ENCODE measurements around the gene OR8B8. TPM values are rescaled to one million over a fixed set of nuclear protein-coding genes. Genes with fewer than 3 reads are reported as not detected.

Gene OR8B8
- total RNA-seq, 1 experiment from 2014 or later, result not detected

- no peaks in the 10 kb centered on the region for H3K36me3 ChIP-seq (ENCODE audit: control insufficient read depth in 1 of 2, insufficient read depth in 2 of 2, low read length in 2 of 2)
- intact Hi-C loops (cut with micrococcal nuclease), result no loop called here
- no peaks in the 10 kb centered on the region for H4K20me1 ChIP-seq (ENCODE audit: insufficient read depth)
- ATAC-seq (peak; percentile 67), DNase-seq (ENCODE audit: low read depth, low spot score) (no peak)
- no peak overlapping the region for H3K4me3 ChIP-seq (replicated peaks in 1 of 2; ENCODE audit: low read depth in 1 of 2, low read length in 2 of 2)
- no peak overlapping the region for H3K27ac ChIP-seq (ENCODE audit: low read depth, low read length)
- H3K4me1 ChIP-seq (ENCODE audit: control insufficient read depth in 1 of 2, insufficient read depth in 2 of 2, low read length in 2 of 2), result no peaks in the 10 kb centered on the region
- H3K4me2 ChIP-seq (ENCODE audit: low read length), result no peak overlapping the region
- no peaks in the 10 kb centered on the region for H3K9me3 ChIP-seq (ENCODE audit: control insufficient read depth in 1 of 2, insufficient read depth in 1 of 2, low read depth in 1 of 2, low read length in 2 of 2)
- H3K27me3 ChIP-seq (ENCODE audit: insufficient read depth, low read length), result 0 out of 2 replicates have a peak, but pooled peaks cover 6% of the 10 kb centered on the region
- no peak for TF ChIP-seq REST (IDR thresholded peaks at IDR 0.05; ENCODE audit: low read depth)
- no peak for TF ChIP-seq CBX3 (IDR thresholded peaks at IDR 0.05; ENCODE audit: low read depth)
- no peak for TF ChIP-seq SRF (IDR thresholded peaks at IDR 0.05; ENCODE audit: low read depth)
- TF ChIP-seq ZNF274 (IDR thresholded peaks at IDR 0.05; ENCODE audit: low read depth, low read length), result no peak
- TF ChIP-seq EZH2phosphoT487 (IDR thresholded peaks at IDR 0.05; ENCODE audit: borderline replicate concordance), result no peak
- no peak for TF ChIP-seq SIN3A (IDR thresholded peaks at IDR 0.05; ENCODE audit: low read depth)
- no peak for TF ChIP-seq ZFX (IDR thresholded peaks at IDR 0.05)
- ChIA-PET RAD21 (ENCODE audit: low non-redundant PET in 1 of 2, low total read pairs in 2 of 2, uncharacterized antibody in 2 of 2, unreplicated experiment in 2 of 2) (no interaction called here), POLR2A (no interaction called here), CTCF (no interaction called here)
- no TSS peak for BruUV-seq (replicated peaks)
- no peaks in the 10 kb centered on the region for H3K9me2 ChIP-seq (ENCODE audit: insufficient read depth)
- no peaks in the 10 kb centered on the region for H3K79me2 ChIP-seq (ENCODE audit: insufficient read depth, low read length)
- H3K9ac ChIP-seq (ENCODE audit: low read length), result no peak overlapping the region
- H2AFZ ChIP-seq (ENCODE audit: low read depth, low read length, poor library complexity, severe bottlenecking), result no peak overlapping the region
Measured at GRCh38 chr11:124394408-124394807, 51.1 kb downstream of the OR8B8 start.

Other genes starting within 250 kb of the OR8B8 start
- gene OR8G1, start 204.6 kb downstream of the OR8B8 start, total RNA-seq (2021; ENCODE audit: unreplicated experiment), result not detected
- gene OR8G5, start 189.3 kb downstream of the OR8B8 start, total RNA-seq (2021; ENCODE audit: unreplicated experiment), result not detected
- gene OR8D1, start 131.7 kb downstream of the OR8B8 start, total RNA-seq (2021; ENCODE audit: unreplicated experiment), result not detected
- gene OR8D2, start 125.5 kb downstream of the OR8B8 start, total RNA-seq (2021; ENCODE audit: unreplicated experiment), result not detected
- not detected for gene OR8B2, start 61.2 kb downstream of the OR8B8 start, total RNA-seq (2021; ENCODE audit: unreplicated experiment)
- gene OR8B3, start 46.7 kb downstream of the OR8B8 start, total RNA-seq (2021; ENCODE audit: unreplicated experiment), result not detected
- gene OR8B4, start 20.8 kb downstream of the OR8B8 start, total RNA-seq (2021; ENCODE audit: unreplicated experiment), result not detected
- gene OR8B12, start 98.0 kb upstream of the OR8B8 start, total RNA-seq (2021; ENCODE audit: unreplicated experiment), result not detected
- gene OR8A1, start 124.3 kb upstream of the OR8B8 start, total RNA-seq (2021; ENCODE audit: unreplicated experiment), result not detected
- gene PANX3, start 165.7 kb upstream of the OR8B8 start, total RNA-seq (2021; ENCODE audit: unreplicated experiment), result not detected
- gene TBRG1, start 177.2 kb upstream of the OR8B8 start, total RNA-seq (2021; ENCODE audit: unreplicated experiment), result 29.6 TPM
- 39.2 TPM for gene SIAE, start 228.0 kb upstream of the OR8B8 start, total RNA-seq (2021; ENCODE audit: unreplicated experiment)
- gene SPA17, start 228.2 kb upstream of the OR8B8 start, total RNA-seq (2021; ENCODE audit: unreplicated experiment), result 12.9 TPM

Data from HCT116 (cell line).